ENCODE data around the gene TMEM69. TPM values are rescaled to one million over a fixed set of nuclear protein-coding genes. Genes with fewer than 3 reads are reported as not detected.

TMEM69 gene
- total RNA-seq, 1 experiment from 2014 or later, result 39.3 TPM

DNA sequence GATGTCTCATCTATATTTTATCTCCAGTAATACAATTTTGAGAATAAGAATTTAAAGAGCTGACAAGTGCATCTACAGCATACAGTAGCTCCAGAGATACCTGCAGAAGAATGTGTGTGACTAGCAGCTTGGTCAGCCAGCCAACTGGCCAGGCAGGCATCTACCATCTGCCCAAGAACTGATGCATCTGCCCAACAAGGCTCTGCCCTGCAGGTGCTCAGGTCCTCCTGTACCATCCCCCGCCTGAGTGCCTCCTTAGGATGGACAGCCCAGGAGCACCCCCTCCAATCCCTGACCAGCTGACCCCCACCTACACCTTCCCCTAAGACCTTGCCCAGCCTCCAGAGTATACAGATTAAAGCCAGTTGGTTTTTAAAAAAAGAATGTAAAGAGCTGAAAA lies 30.3 kb downstream of the TMEM69 start:
- no peak for ATAC-seq
- POLR2A ChIA-PET, result no interaction called here
- no peak for DNase-seq (ENCODE audit: low read depth, low spot score)

DNA sequence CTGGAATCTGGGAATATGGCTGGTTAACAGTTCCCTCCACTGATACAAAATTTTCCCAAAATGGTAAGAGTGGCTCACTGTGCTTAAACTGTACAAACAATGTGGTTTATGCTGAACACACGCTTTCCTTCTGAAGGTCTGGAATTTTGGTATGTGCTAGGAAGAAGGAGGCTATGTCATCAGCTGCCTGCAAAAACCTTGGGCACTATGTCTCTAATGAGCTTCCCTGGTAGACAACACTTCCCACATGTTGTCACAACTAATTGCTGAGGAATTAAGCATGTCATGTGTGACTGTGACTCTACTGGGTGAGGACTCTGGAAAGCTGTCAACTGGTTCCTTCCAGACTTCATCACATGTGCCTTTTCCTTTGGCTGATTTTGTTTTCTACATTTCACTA lies 33.2 kb downstream of the TMEM69 start:
- H3K36me3 ChIP-seq (ENCODE audit: control insufficient read depth in 1 of 2, insufficient read depth in 2 of 2, low read length in 2 of 2), result no peaks in the 10 kb centered on the region
- H4K20me1 ChIP-seq (ENCODE audit: insufficient read depth), result no peaks in the 10 kb centered on the region
- CTCF ChIA-PET, result no interaction called here
- no peak overlapping the region for H3K4me2 ChIP-seq (ENCODE audit: low read length)
- H2AFZ ChIP-seq (ENCODE audit: low read depth, low read length, poor library complexity, severe bottlenecking), result no peak overlapping the region
- RAD21 ChIA-PET (ENCODE audit: low non-redundant PET in 1 of 2, low total read pairs in 2 of 2, uncharacterized antibody in 2 of 2, unreplicated experiment in 2 of 2), result no interaction called here
- intact Hi-C loops (cut with micrococcal nuclease), result no loop called here
- no peaks in the 10 kb centered on the region; a peak in 2 of 4 replicates for H3K4me1 ChIP-seq (ENCODE audit: control insufficient read depth in 1 of 2, insufficient read depth in 2 of 2, low read length in 2 of 2)
- H3K27ac ChIP-seq (ENCODE audit: low read depth, low read length), result no peak overlapping the region
- no peaks in the 10 kb centered on the region for H3K79me2 ChIP-seq (ENCODE audit: insufficient read depth, low read length)
- H3K27me3 ChIP-seq (ENCODE audit: insufficient read depth, low read length), result no peaks in the 10 kb centered on the region
- H3K4me3 ChIP-seq (replicated peaks in 1 of 2; ENCODE audit: low read depth in 1 of 2, low read length in 2 of 2), result no peak overlapping the region
- no peak overlapping the region for H3K9ac ChIP-seq (ENCODE audit: low read length)
- POLR2A ChIA-PET, result no interaction called here
- ATAC-seq, result no peak
- no peaks in the 10 kb centered on the region for H3K9me2 ChIP-seq (ENCODE audit: insufficient read depth)
- no peaks in the 10 kb centered on the region for H3K9me3 ChIP-seq (ENCODE audit: control insufficient read depth in 1 of 2, insufficient read depth in 1 of 2, low read depth in 1 of 2, low read length in 2 of 2)
- BruUV-seq (replicated peaks), result no TSS peak
- DNase-seq (ENCODE audit: low read depth, low spot score), result no peak
- TF ChIP-seq FOSL1 (IDR thresholded peaks at IDR 0.05; ENCODE audit: low read depth) (no peak), ZNF274 (IDR thresholded peaks at IDR 0.05; ENCODE audit: low read depth, low read length) (no peak), JUND (IDR thresholded peaks at IDR 0.05) (no peak), SIN3A (IDR thresholded peaks at IDR 0.05; ENCODE audit: low read depth) (no peak), EZH2 (IDR thresholded peaks at IDR 0.05) (no peak), EZH2phosphoT487 (IDR thresholded peaks at IDR 0.05; ENCODE audit: borderline replicate concordance) (no peak), YY1 (IDR thresholded peaks at IDR 0.05; ENCODE audit: extremely low read depth, insufficient replicate concordance, low read depth, low read length) (no peak), TCF7L2 (IDR thresholded peaks at IDR 0.05; ENCODE audit: borderline replicate concordance, extremely low read depth, insufficient read depth, insufficient read length) (no peak), POLR2AphosphoS5 (IDR thresholded peaks at IDR 0.05; ENCODE audit: low read depth, low read length) (no peak)
- TF ChIP-seq, protein P1, sequence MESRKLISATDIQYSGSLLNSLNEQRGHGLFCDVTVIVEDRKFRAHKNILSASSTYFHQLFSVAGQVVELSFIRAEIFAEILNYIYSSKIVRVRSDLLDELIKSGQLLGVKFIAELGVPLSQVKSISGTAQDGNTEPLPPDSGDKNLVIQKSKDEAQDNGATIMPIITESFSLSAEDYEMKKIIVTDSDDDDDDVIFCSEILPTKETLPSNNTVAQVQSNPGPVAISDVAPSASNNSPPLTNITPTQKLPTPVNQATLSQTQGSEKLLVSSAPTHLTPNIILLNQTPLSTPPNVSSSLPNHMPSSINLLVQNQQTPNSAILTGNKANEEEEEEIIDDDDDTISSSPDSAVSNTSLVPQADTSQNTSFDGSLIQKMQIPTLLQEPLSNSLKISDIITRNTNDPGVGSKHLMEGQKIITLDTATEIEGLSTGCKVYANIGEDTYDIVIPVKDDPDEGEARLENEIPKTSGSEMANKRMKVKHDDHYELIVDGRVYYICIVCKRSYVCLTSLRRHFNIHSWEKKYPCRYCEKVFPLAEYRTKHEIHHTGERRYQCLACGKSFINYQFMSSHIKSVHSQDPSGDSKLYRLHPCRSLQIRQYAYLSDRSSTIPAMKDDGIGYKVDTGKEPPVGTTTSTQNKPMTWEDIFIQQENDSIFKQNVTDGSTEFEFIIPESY (IDR thresholded peaks at IDR 0.05; ENCODE audit: extremely low read depth, insufficient replicate concordance, low read length), result no peak
- TF ChIP-seq, protein P2, sequence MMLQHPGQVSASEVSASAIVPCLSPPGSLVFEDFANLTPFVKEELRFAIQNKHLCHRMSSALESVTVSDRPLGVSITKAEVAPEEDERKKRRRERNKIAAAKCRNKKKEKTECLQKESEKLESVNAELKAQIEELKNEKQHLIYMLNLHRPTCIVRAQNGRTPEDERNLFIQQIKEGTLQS (IDR thresholded peaks at IDR 0.05), result no peak
- TF ChIP-seq, protein P3, sequence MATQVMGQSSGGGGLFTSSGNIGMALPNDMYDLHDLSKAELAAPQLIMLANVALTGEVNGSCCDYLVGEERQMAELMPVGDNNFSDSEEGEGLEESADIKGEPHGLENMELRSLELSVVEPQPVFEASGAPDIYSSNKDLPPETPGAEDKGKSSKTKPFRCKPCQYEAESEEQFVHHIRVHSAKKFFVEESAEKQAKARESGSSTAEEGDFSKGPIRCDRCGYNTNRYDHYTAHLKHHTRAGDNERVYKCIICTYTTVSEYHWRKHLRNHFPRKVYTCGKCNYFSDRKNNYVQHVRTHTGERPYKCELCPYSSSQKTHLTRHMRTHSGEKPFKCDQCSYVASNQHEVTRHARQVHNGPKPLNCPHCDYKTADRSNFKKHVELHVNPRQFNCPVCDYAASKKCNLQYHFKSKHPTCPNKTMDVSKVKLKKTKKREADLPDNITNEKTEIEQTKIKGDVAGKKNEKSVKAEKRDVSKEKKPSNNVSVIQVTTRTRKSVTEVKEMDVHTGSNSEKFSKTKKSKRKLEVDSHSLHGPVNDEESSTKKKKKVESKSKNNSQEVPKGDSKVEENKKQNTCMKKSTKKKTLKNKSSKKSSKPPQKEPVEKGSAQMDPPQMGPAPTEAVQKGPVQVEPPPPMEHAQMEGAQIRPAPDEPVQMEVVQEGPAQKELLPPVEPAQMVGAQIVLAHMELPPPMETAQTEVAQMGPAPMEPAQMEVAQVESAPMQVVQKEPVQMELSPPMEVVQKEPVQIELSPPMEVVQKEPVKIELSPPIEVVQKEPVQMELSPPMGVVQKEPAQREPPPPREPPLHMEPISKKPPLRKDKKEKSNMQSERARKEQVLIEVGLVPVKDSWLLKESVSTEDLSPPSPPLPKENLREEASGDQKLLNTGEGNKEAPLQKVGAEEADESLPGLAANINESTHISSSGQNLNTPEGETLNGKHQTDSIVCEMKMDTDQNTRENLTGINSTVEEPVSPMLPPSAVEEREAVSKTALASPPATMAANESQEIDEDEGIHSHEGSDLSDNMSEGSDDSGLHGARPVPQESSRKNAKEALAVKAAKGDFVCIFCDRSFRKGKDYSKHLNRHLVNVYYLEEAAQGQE (IDR thresholded peaks at IDR 0.05; ENCODE audit: low read depth), result no peak

More for the DNA sequence above, 30.3 kb downstream of the TMEM69 start:
- H3K79me2 ChIP-seq (ENCODE audit: insufficient read depth, low read length), result no peaks in the 10 kb centered on the region
- no peaks in the 10 kb centered on the region for H4K20me1 ChIP-seq (ENCODE audit: insufficient read depth)
- H3K4me2 ChIP-seq (ENCODE audit: low read length), result no peak overlapping the region
- no peak overlapping the region for H2AFZ ChIP-seq (ENCODE audit: low read depth, low read length, poor library complexity, severe bottlenecking)
- intact Hi-C loops (cut with micrococcal nuclease), result no loop called here
- no peak overlapping the region for H3K27ac ChIP-seq (ENCODE audit: low read depth, low read length)
- ChIA-PET RAD21 (ENCODE audit: low non-redundant PET in 1 of 2, low total read pairs in 2 of 2, uncharacterized antibody in 2 of 2, unreplicated experiment in 2 of 2) (no interaction called here), CTCF (no interaction called here)
- H3K9me2 ChIP-seq (ENCODE audit: insufficient read depth), result no peaks in the 10 kb centered on the region
- H3K4me3 ChIP-seq (replicated peaks in 1 of 2; ENCODE audit: low read depth in 1 of 2, low read length in 2 of 2), result no peak overlapping the region
- BruUV-seq (replicated peaks), result no TSS peak
- TF ChIP-seq JUND (IDR thresholded peaks at IDR 0.05), result no peak
- TF ChIP-seq TCF7L2 (IDR thresholded peaks at IDR 0.05; ENCODE audit: borderline replicate concordance, extremely low read depth, insufficient read depth, insufficient read length), result no peak
- no peak for TF ChIP-seq POLR2AphosphoS5 (IDR thresholded peaks at IDR 0.05; ENCODE audit: low read depth, low read length)
- TF ChIP-seq SRF (IDR thresholded peaks at IDR 0.05; ENCODE audit: low read depth), result no peak
- no peak for TF ChIP-seq EZH2 (IDR thresholded peaks at IDR 0.05)
- TF ChIP-seq, protein P2 (IDR thresholded peaks at IDR 0.05), result no peak
- no peaks in the 10 kb centered on the region for H3K9me3 ChIP-seq (ENCODE audit: control insufficient read depth in 1 of 2, insufficient read depth in 1 of 2, low read depth in 1 of 2, low read length in 2 of 2)
- H3K9ac ChIP-seq (ENCODE audit: low read length), result no peak overlapping the region
- H3K36me3 ChIP-seq (ENCODE audit: control insufficient read depth in 1 of 2, insufficient read depth in 2 of 2, low read length in 2 of 2), result no peaks in the 10 kb centered on the region
- H3K4me1 ChIP-seq (ENCODE audit: control insufficient read depth in 1 of 2, insufficient read depth in 2 of 2, low read length in 2 of 2), result no peaks in the 10 kb centered on the region; a peak in 2 of 4 replicates
- no peaks in the 10 kb centered on the region for H3K27me3 ChIP-seq (ENCODE audit: insufficient read depth, low read length)

All from HCT116 (cell line).